Stomach (tissue), 9 donors: Measurements from ENCODE around the gene TM2D1. TPM values are rescaled to one million over a fixed set of nuclear protein-coding genes. Genes with fewer than 3 reads are reported as not detected.
A peak's percentile ranks its signal among the peaks of the same experiment; 100 is the strongest.
"Not testable (repeated sequence)": the region's sequence is repeated elsewhere in the genome, so short reads cannot be mapped to it uniquely, and the experiment has no call there.

Experiments
- DNase-seq, 2 donors: peaks; one replicate each; pipeline versions ENCODE4 v3.0.0 to v3.0.0-alpha.2; 2013 to 2019
- H3K27ac ChIP-seq, 5 donors: fragments of 200-600 bp in 4 of 5; sonication (generic) in 4 of 5; one replicate each; pipeline ENCODE4 v1.5.1; 2013 to 2019; ENCODE audit warnings: mild to moderate bottlenecking in 1 of 5, moderate library complexity in 1 of 5
- H3K27me3 ChIP-seq, 3 donors: fragments of 200-600 bp; sonication (generic); one replicate each; pipeline ENCODE4 v1.5.1; 2017 to 2019; ENCODE audit warnings: mixed run types in 1 of 3
- H3K36me3 ChIP-seq, 4 donors: fragments of 200-600 bp; sonication (generic); 1 replicate in 3 of 4; 2 replicates in 1 of 4; pipeline ENCODE4 v1.5.1; 2016 to 2019
- H3K4me1 ChIP-seq, 4 donors: fragments of 200-600 bp; sonication (generic); one replicate each; pipeline ENCODE4 v1.5.1; 2016 to 2019
- H3K4me3 ChIP-seq, 4 donors: fragments of 200-600 bp; sonication (generic) in 3 of 4; one replicate each; pipeline ENCODE4 v1.5.1; 2016 to 2019; ENCODE audit warnings: mild to moderate bottlenecking in 1 of 4
- H3K9me3 ChIP-seq, 4 donors: fragments of 200-600 bp; sonication (generic); one replicate each; pipeline ENCODE4 v1.5.1; 2016 to 2019
- CTCF ChIP-seq, 7 experiments: fragments of 450-650 bp in 4 of 7; fragments of 200-600 bp in 3 of 7; sonication (generic) in 3 of 7; IDR thresholded peaks; one replicate each; pipeline ENCODE4 v1.5.1; 2016 to 2019; ENCODE audit warnings: antibody characterized with exemption in 7 of 7, control low read depth in 2 of 7, mild to moderate bottlenecking in 1 of 7
- EP300 ChIP-seq: sonication (generic); formaldehyde crosslinking; IDR thresholded peaks from one replicate; pipeline ENCODE4 v1.6.1; 2017; ENCODE audit warnings: antibody characterized with exemption
- POLR2A ChIP-seq, 4 donors: fragments of 450-650 bp; IDR thresholded peaks; one replicate each; pipeline ENCODE4 v1.6.1; 2016; ENCODE audit warnings: antibody characterized with exemption in 4 of 4, control low read depth in 2 of 4, mild to moderate bottlenecking in 1 of 4, moderate library complexity in 1 of 4
- POLR2AphosphoS5 ChIP-seq, 3 donors: sonication (generic); formaldehyde crosslinking; IDR thresholded peaks; one replicate each; pipeline ENCODE4 v1.6.1; 2016; ENCODE audit warnings: antibody characterized with exemption in 3 of 3
- WGBS, 5 donors: extraction: QIAGEN DNeasy Blood & Tissue Kit in 3 of 5; methylation state at CpG; one replicate each; pipeline versions ENCODE4 v1.1.5 to v1.1.7; 2013 to 2018; 5-methylcytosine and 5-hydroxymethylcytosine counted together
- intact Hi-C: fragments of 100-400 bp; cut with DNase I; formaldehyde crosslinking; loops from one replicate; pipeline ENCODE4 v1.15.1; 2023; ENCODE audit warnings: low total_unique reads
- polyA plus RNA-seq, 3 donors: library from polyadenylated mRNA; stranded (reverse); fragments of 200-250 nt; gene quantifications; one replicate each; pipeline ENCODE4 v1.2.3, GENCODE V29; 2013
- total RNA-seq, 5 donors: library from RNA; depleted of rRNA; stranded (reverse); fragments of >200 nt; gene quantifications; one replicate each; pipeline versions ENCODE4 v1.1.0 to v1.2.3, GENCODE V29; 2014 to 2016
- donor health status: healthy with polysubstance abuse.
- donor health status: Bipolar disorder and iron deficiency.
- donor health status: healthy.

TM2D1 gene
- total and polyA plus RNA-seq, 8 donors: 15.6 to 184 (median 41.4) TPM

DNA sequence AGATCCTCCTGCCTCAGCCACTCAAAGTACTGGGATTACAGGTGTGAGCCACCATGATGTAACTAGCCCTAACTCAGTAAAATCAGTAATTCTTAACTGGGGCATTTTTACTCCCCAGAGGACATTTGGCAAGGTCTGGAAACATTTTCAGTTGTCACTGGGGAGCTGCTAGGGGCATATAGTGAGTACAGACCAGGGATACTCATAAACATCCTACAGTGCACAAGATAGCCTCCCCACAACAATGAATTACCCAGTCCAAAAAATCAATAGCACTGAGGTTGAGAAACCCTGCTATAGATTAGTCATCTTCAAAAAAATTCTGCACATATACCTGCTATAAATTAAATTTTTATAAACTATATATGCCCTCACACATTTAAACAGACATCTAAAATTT, 13.0 kb downstream of the TM2D1 start:
- Histone ChIP-seq H3K9me3 (no peaks in the 10 kb centered on the region), H3K4me1 (peaks cover 0 to 16% (median 3%) of the 10 kb centered on the region in 4 donors), H3K4me3 (no peak overlapping the region), H3K27ac (no peak overlapping the region), H3K27me3 (no peaks in the 10 kb centered on the region), H3K36me3 (peaks cover 10 to 50% (median 34%) of the 10 kb centered on the region in 4 donors)
- DNase-seq: no peak
- TF ChIP-seq CTCF (IDR thresholded peaks at IDR 0.05) (no peak), POLR2AphosphoS5 (IDR thresholded peaks at IDR 0.05) (no peak), POLR2A (IDR thresholded peaks at IDR 0.05) (no peak), EP300 (no peak)
- intact Hi-C loops: no loop called here

- peak in 1 of 2 donors; percentile 11 for DNase-seq
Measured at GRCh38 chr1:61711257-61711656, 13.7 kb downstream of the TM2D1 start.

GRCh38 chr1:61709908-61710289, 15.0 kb downstream of the TM2D1 start:
- no peaks in the 10 kb centered on the region for H3K27me3 ChIP-seq
- H3K4me3 ChIP-seq: no peak overlapping the region
- DNase-seq: no peak
- TF ChIP-seq POLR2A (IDR thresholded peaks at IDR 0.05) (no peak), CTCF (IDR thresholded peaks at IDR 0.05) (no peak), POLR2AphosphoS5 (IDR thresholded peaks at IDR 0.05) (no peak), EP300 (no peak)
- H3K27ac ChIP-seq: no peak overlapping the region
- peaks cover 19 to 67% (median 52%) of the 10 kb centered on the region in 4 donors for H3K36me3 ChIP-seq
- WGBS, 5 donors: 80 to 96% (median 90%) methylated on average over 2 of the region's 2 CpGs
- no peaks in the 10 kb centered on the region for H3K9me3 ChIP-seq
- peaks cover 0 to 22% (median 8%) of the 10 kb centered on the region in 4 donors for H3K4me1 ChIP-seq
- intact Hi-C loops: no loop called here

More at GRCh38 chr1:61711257-61711656, 13.7 kb downstream of the TM2D1 start:
- peaks cover 0 to 16% (median 3%) of the 10 kb centered on the region in 4 donors for H3K4me1 ChIP-seq
- H3K9me3 ChIP-seq, H3K27ac ChIP-seq, H3K27me3 ChIP-seq, H3K4me3 ChIP-seq, intact Hi-C loops: not testable (repeated sequence)
- peaks cover 17 to 54% (median 39%) of the 10 kb centered on the region in 4 donors for H3K36me3 ChIP-seq
- WGBS, 5 donors: 71 to 88% (median 80%) methylated on average over 4 of the region's 4 CpGs

DNA sequence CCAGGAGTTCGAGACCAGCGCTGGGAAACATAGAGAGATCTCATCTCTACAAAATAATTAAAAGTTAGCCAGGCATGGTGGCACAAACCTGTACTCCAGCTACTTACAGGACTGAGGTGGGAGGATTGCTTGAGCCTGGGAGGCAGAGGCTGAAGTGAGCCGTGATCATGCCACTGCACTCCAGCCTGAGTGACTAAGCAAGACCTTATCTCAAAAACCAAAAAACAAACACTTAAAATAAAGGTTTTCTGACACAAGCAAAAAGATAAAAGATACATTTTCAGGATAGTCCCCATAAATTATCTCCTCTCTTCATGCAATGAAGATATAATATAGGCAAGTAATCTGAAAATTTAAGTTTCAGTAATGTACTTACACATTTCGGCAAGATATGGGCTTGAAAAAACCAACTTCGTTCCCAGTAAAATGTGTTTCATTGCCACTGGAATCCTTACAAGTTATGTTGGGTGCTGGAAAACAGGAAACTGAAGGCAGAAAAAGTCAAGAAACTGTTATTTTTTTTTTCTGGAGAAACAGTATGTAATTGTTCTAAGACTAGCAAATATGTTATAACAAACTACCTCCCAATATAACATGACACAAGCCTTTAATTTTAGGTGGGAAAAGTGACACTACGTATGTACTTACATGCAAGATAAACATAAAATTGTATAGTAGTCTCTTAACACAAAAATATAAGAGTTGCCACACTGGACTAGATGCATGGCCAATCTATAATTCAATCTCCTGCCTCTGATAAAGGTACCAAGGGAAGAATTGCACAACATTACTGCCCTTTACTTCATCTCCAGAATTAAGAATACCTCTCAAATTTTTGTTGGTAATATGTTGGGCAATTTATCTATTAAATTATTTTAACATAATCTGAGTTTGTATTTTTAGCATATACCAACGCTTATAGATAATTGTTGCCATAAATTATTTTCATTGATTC, 15.7 kb downstream of the TM2D1 start:
- WGBS, 5 donors: 81 to 87% (median 85%) methylated on average over 7 of the region's 7 CpGs
- no peak for TF ChIP-seq POLR2AphosphoS5 (IDR thresholded peaks at IDR 0.05)
- TF ChIP-seq CTCF (IDR thresholded peaks at IDR 0.05): no peak
- TF ChIP-seq EP300: no peak
- no peak for TF ChIP-seq POLR2A (IDR thresholded peaks at IDR 0.05)
- H3K4me3 ChIP-seq: no peak overlapping the region
- no peaks in the 10 kb centered on the region for H3K27me3 ChIP-seq
- H3K4me1 ChIP-seq: peaks cover 0 to 24% (median 8%) of the 10 kb centered on the region in 4 donors
- intact Hi-C loops: no loop called here
- peak in 1 of 2 donors; percentile 11 for DNase-seq
- H3K27ac ChIP-seq: no peak overlapping the region
- H3K36me3 ChIP-seq: peaks cover 19 to 74% (median 58%) of the 10 kb centered on the region in 4 donors
- H3K9me3 ChIP-seq: no peaks in the 10 kb centered on the region
